SK-N-SH (cell line): ENCODE data around the gene LRCH3. TPM values are rescaled to one million over a fixed set of nuclear protein-coding genes. Genes with fewer than 3 reads are reported as not detected.

Experiments
- CTCF ChIA-PET: fragments of 300-600, 350-600 bp; formaldehyde crosslinking; extraction: SDS; loops from one replicate; lab custom pipeline; 2021; lab: Yijun Ruan, JAX
- POLR2A ChIA-PET: fragments of 350-600 bp; sonication (Branson Sonifier 250); formaldehyde crosslinking; extraction: SDS; loops from one replicate; lab custom pipeline; 2020; ENCODE audit warnings: antibody characterized with exemption, inconsistent platforms; lab: Yijun Ruan, JAX
- DNase-seq: peaks from one replicate; pipeline ENCODE4 v3.0.0; 2012
- H2AFZ ChIP-seq: fragments of 200-600 bp; sonication (generic); 2 replicates; pipeline ENCODE4 v1.8.1; 2016; ENCODE audit warnings: antibody characterized with exemption, mild to moderate bottlenecking, low read depth
- H3F3A ChIP-seq: fragments of 200-600 bp; sonication (generic); replicated peaks from 2 replicates; pipeline ENCODE3; 2016; ENCODE audit warnings: antibody characterized with exemption, mild to moderate bottlenecking; ENCODE audit not compliant: insufficient read depth
- H3K27ac ChIP-seq, 2 experiments: fragments of 200-500 bp in 1 of 2; fragments of 200-600 bp in 1 of 2; sonication (Bioruptor generic) in 1 of 2; sonication (generic), shearing (Covaris generic) in 1 of 2; 2 replicates each; pipeline versions ENCODE4 v1.5.1 to v1.6.1; 2014 to 2016; ENCODE audit warnings: low read depth in 2 of 2, inconsistent platforms in 1 of 2, low read length in 1 of 2, mild to moderate bottlenecking in 1 of 2, mixed read lengths in 1 of 2
- H3K27me3 ChIP-seq: fragments of 200-600 bp; sonication (generic), shearing (Covaris generic); 2 replicates; pipeline ENCODE4 v1.6.1; 2016; ENCODE audit warnings: mixed run types; ENCODE audit not compliant: insufficient read depth
- H3K36me3 ChIP-seq, 2 experiments: fragments of 200-500 bp in 1 of 2; fragments of 200-600 bp in 1 of 2; sonication (Bioruptor generic) in 1 of 2; sonication (generic) in 1 of 2; replicated peaks in 1 of 2; 2 replicates each; pipeline versions ENCODE3 to v1.5.1; 2014 to 2016; ENCODE audit warnings: low read length in 1 of 2, mild to moderate bottlenecking in 1 of 2; ENCODE audit not compliant: insufficient read depth in 2 of 2, control insufficient read depth in 1 of 2
- H3K4me1 ChIP-seq, 2 experiments: fragments of 200-500 bp in 1 of 2; fragments of 200-600 bp in 1 of 2; sonication (Bioruptor generic) in 1 of 2; sonication (generic), shearing (Covaris generic) in 1 of 2; 2 replicates each; pipeline versions ENCODE4 v1.5.1 to v1.6.1; 2014 to 2016; ENCODE audit warnings: low read depth in 1 of 2, low read length in 1 of 2, mixed run types in 1 of 2; ENCODE audit not compliant: insufficient read depth in 2 of 2, control insufficient read depth in 1 of 2
- H3K4me2 ChIP-seq: fragments of 200-600 bp; sonication (generic), shearing (Covaris generic); 2 replicates; pipeline ENCODE4 v1.6.1; 2017; ENCODE audit warnings: mixed run types
- H3K4me3 ChIP-seq, 2 experiments: fragments of 200-500 bp in 1 of 2; fragments of 200-600 bp in 1 of 2; sonication (Bioruptor generic) in 1 of 2; sonication (generic), shearing (Covaris generic) in 1 of 2; 2 replicates each; pipeline versions ENCODE4 v1.5.1 to v1.8.1; 2014 to 2016; ENCODE audit warnings: low read depth in 2 of 2, inconsistent platforms in 1 of 2, low read length in 1 of 2, mild to moderate bottlenecking in 1 of 2, mixed read lengths in 1 of 2, moderate library complexity in 1 of 2
- H3K79me2 ChIP-seq: fragments of 200-600 bp; sonication (generic); 2 replicates; pipeline ENCODE4 v1.8.1; 2017; ENCODE audit warnings: mild to moderate bottlenecking; ENCODE audit not compliant: insufficient read depth
- H3K9ac ChIP-seq: fragments of 200-600 bp; sonication (generic); 2 replicates; pipeline ENCODE4 v1.6.1; 2017; ENCODE audit warnings: mixed run types
- H3K9me2 ChIP-seq: fragments of 200-600 bp; sonication (generic); 2 replicates; pipeline ENCODE4 v1.6.1; 2017; ENCODE audit warnings: mixed run types
- H3K9me3 ChIP-seq: fragments of 200-600 bp; sonication (generic); 2 replicates; pipeline ENCODE4 v1.6.1; 2017; ENCODE audit warnings: mixed run types, mild to moderate bottlenecking, moderate library complexity
- H4K20me1 ChIP-seq: fragments of 200-600 bp; sonication (generic); 2 replicates; pipeline ENCODE4 v1.6.1; 2017; ENCODE audit warnings: mild to moderate bottlenecking, mixed run types; ENCODE audit not compliant: insufficient read depth
- CHD2 ChIP-seq: fragments of 150-350 bp; IDR thresholded peaks from 2 replicates; pipeline ENCODE4 v1.6.1; 2018; ENCODE audit warnings: low read length; ENCODE audit not compliant: partially characterized antibody
- EP300 ChIP-seq, 2 experiments: IDR thresholded peaks; 2 replicates each; pipeline versions ENCODE4 v1.4.0 to v1.6.1; 2012; ENCODE audit warnings: borderline replicate concordance in 1 of 2, low read depth in 1 of 2, low read length in 1 of 2
- FOXM1 ChIP-seq: IDR thresholded peaks from 2 replicates; pipeline ENCODE4 v1.4.0; 2012; ENCODE audit warnings: low read depth, mild to moderate bottlenecking
- JUND ChIP-seq: IDR thresholded peaks from 2 replicates; pipeline ENCODE4 v1.4.0; 2012
- NFIC ChIP-seq: IDR thresholded peaks from 2 replicates; pipeline ENCODE4 v1.4.0; 2012; ENCODE audit warnings: borderline replicate concordance
- TCF12 ChIP-seq: IDR thresholded peaks from 2 replicates; pipeline ENCODE4 v1.4.0; 2012
- TEAD4 ChIP-seq: IDR thresholded peaks from 2 replicates; pipeline ENCODE4 v1.4.0; 2012; ENCODE audit warnings: mild to moderate bottlenecking, borderline replicate concordance; ENCODE audit not compliant: insufficient read depth
- YY1 ChIP-seq: IDR thresholded peaks from 2 replicates; pipeline ENCODE4 v1.4.0; 2012; ENCODE audit warnings: low read depth, mild to moderate bottlenecking
- WGBS: methylation state at CpG from one replicate; pipeline ENCODE4 v1.1.6; 2017; ENCODE audit warnings: low lambda C conversion rate; 5-methylcytosine and 5-hydroxymethylcytosine counted together
- polyA plus RNA-seq, 3 experiments: library from polyadenylated mRNA; depleted of rRNA; stranded (reverse); fragments of >200 nt; gene quantifications; 2 replicates each; pipeline ENCODE4 v1.2.3, GENCODE V29; 2012
- TF ChIP-seq, protein P1 (sequence below): IDR thresholded peaks from 2 replicates; pipeline ENCODE4; 2012

LRCH3 gene
- polyA plus RNA-seq, 1 of the 3 experiments (the other 2 are of a cell fraction) = 22.6 TPM

DNA sequence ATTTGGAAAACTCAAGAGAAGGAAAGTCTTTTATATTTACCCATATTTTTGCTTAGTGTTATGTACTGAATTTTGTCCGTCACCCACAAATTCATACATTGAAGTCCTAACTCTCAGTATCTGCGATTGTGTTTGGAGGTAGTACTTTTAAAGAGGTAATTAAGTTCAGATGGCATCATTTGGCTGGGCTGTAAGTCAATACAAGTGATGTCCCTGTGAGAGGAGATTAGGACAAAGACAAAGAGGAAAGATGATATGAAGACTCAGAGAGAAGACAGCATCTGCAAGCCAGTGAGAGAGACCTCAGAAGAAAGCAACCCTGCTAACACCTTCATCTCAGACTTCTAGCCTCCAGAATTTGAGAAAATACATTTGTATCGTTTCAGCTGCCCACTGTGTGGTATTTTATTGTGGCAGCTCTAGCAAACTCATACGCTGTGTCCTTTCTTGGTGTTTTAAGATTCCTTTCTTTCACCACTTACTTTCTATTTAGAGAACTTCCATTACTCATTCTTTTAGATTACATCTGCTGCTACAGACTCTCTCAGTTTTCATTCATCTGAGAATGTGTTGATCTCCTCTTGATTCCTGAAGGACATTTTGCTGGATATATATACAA, 17.0 kb downstream of the LRCH3 start:
- WGBS = 58% methylated on average over 4 of the region's 4 CpGs
- TF ChIP-seq EP300 (IDR thresholded peaks at IDR 0.05; ENCODE audit: borderline replicate concordance in 1 of 2, low read depth in 1 of 2, low read length in 1 of 2) = no peak
- TF ChIP-seq, protein P1, sequence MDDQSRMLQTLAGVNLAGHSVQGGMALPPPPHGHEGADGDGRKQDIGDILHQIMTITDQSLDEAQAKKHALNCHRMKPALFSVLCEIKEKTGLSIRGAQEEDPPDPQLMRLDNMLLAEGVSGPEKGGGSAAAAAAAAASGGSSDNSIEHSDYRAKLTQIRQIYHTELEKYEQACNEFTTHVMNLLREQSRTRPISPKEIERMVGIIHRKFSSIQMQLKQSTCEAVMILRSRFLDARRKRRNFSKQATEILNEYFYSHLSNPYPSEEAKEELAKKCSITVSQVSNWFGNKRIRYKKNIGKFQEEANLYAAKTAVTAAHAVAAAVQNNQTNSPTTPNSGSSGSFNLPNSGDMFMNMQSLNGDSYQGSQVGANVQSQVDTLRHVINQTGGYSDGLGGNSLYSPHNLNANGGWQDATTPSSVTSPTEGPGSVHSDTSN = 0 out of 2 replicates have a peak, but pooled peaks have one; percentile 16
- no peak for TF ChIP-seq CHD2
- TF ChIP-seq FOXM1 = no peak
- no peak for TF ChIP-seq YY1
- no peak for TF ChIP-seq TEAD4
- TF ChIP-seq NFIC = no peak; the same call in 1 of the 2 replicates
- peak; percentile 4; the same call in 1 of the 2 replicates for TF ChIP-seq TCF12
- no peaks in the 10 kb centered on the region for H3K27me3 ChIP-seq
- H2AFZ ChIP-seq = no peak overlapping the region
- no peak for DNase-seq
- peak overlapping the region in 1 of 2 experiments; percentile 75; a peak in 3 of 4 replicates for H3K27ac ChIP-seq
- peak overlapping the region; percentile 60 for H3K4me2 ChIP-seq
- H3K79me2 ChIP-seq = peaks cover 98% of the 10 kb centered on the region
- H3K9ac ChIP-seq = peak overlapping the region; percentile 1; the same call in 1 of the 2 replicates
- no peaks in the 10 kb centered on the region for H3K36me3 ChIP-seq
- peaks cover 58% of the 10 kb centered on the region for H4K20me1 ChIP-seq
- peaks cover 2 to 24% of the 10 kb centered on the region in 2 experiments; a peak in 2 of 4 replicates for H3K4me1 ChIP-seq
- peak overlapping the region in 1 of 2 experiments; percentile 34; a peak in 1 of 4 replicates for H3K4me3 ChIP-seq
- no peaks in the 10 kb centered on the region for H3K9me2 ChIP-seq
- POLR2A ChIA-PET = no interaction called here
- CTCF ChIA-PET = no interaction called here
- H3K9me3 ChIP-seq = no peaks in the 10 kb centered on the region
- peaks cover 35% of the 10 kb centered on the region for H3F3A ChIP-seq

DNA sequence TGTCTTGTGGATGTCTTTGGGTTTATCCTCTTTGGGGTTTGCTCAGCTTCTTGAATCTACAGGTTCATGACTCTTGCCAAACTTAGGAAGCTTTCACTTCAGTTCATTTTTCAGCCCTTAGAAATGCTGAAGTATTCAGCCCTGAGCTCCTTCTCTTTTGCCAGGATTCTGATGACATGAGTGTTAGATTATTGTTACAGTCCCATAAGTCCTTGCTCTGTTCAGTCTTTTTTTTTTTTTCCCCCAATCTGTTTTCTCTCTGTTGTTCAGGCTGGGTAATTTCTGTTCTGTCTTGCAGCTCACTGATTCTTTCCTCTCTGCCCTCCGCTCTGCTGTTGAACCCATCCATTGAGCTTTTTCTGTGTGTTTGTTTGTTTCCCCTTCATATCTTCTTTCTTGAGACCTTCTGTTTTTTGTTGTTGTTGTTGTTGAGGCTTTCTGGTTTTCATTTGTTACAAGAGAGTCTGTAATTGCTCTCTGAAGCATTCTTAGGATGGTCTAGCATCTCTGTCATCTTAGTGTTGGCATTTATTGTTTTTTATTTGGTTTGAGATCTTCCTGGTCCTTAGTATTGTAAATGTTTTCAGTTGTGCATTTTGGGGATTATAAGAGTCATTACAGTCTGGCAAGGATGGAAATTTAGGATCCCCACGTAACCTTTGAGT, 18.4 kb downstream of the LRCH3 start:
- Histone ChIP-seq H3K4me2 (peak overlapping the region; percentile 60), H3K9me2 (no peaks in the 10 kb centered on the region), H3K27ac (peak overlapping the region; percentile 56 to 75)
- TF ChIP-seq TCF12 = peak; percentile 29; the same call in 1 of the 2 replicates
- no peak for TF ChIP-seq JUND
- TF ChIP-seq YY1 = no peak
- TF ChIP-seq, all 33 proteins: peak for 1
- peak overlapping the region; percentile 50; the same call in 1 of the 2 replicates for H3K9ac ChIP-seq
- H3K9me3 ChIP-seq = no peaks in the 10 kb centered on the region
- H3K27me3 ChIP-seq = no peaks in the 10 kb centered on the region
- 47% methylated on average over 2 of the region's 2 CpGs for WGBS
- CTCF ChIA-PET = interaction anchor here (0.9 to 1.2 kb wide), 2 partner anchors 10 to 96 kb away, joined by 3 read pairs; no protein-coding TSS in a partner anchor
- DNase-seq = no peak
- H3K4me1 ChIP-seq = peaks cover 2 to 24% of the 10 kb centered on the region in 2 experiments; a peak in 2 of 4 replicates
- peaks cover 35% of the 10 kb centered on the region for H3F3A ChIP-seq
- peaks cover 98% of the 10 kb centered on the region for H3K79me2 ChIP-seq
- H3K4me3 ChIP-seq = peak overlapping the region in 1 of 2 experiments; percentile 34; a peak in 2 of 4 replicates
- POLR2A ChIA-PET = no interaction called here
- peaks cover 0 to 3% of the 10 kb centered on the region in 2 experiments for H3K36me3 ChIP-seq
- no peak overlapping the region for H2AFZ ChIP-seq
- H4K20me1 ChIP-seq = peaks cover 46% of the 10 kb centered on the region
